ENCODE results near the gene SPR. TPM values are rescaled to one million over a fixed set of nuclear protein-coding genes. Genes with fewer than 3 reads are reported as not detected.

Gene SPR
- total RNA-seq, 8 experiments from 2014 or later = 0.55 to 116 (median 2.6) TPM

DNA sequence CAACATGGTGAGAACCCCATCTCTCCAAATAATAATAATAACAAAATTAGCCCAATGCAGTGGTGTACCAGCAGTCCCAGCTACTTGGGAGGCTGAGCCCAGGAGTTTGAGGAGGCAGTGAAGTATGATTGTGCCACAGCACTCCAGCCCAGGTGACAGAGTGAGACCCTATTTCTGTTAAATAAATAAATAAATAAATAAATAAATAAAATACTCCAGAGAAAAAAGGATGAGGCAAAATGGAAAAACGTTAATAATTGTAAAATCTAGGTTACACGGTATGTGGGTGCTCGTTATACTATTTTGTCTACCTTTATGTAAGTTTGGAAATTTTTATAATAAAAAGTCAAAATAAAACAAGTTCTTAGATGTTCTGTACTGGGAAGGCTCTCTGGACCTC, 21.5 kb downstream of the SPR start:
- no peaks in the 10 kb centered on the region for H3K4me1 ChIP-seq (replicated peaks in 1 of 2)
- H3K4me3 ChIP-seq = no peak overlapping the region
- in situ Hi-C loops (cut with MboI; ENCODE audit: low pct_unique_long_range_greater_than_20kb in 2 of 9, low sequenced_read_pairs in 9 of 9, unreplicated experiment in 9 of 9) = loop anchor here in 1 of 9 experiments (25.0 kb wide), 1 partner anchor 279 kb away; no protein-coding TSS in a partner anchor
- ATAC-seq (replicated peaks in 6 of 8) = no peak
- no peak overlapping the region for H3K27ac ChIP-seq
- 19 to 100% (median 60%) methylated on average over 1 to 3 of the region's 3 CpGs for WGBS, 10 experiments

DNA sequence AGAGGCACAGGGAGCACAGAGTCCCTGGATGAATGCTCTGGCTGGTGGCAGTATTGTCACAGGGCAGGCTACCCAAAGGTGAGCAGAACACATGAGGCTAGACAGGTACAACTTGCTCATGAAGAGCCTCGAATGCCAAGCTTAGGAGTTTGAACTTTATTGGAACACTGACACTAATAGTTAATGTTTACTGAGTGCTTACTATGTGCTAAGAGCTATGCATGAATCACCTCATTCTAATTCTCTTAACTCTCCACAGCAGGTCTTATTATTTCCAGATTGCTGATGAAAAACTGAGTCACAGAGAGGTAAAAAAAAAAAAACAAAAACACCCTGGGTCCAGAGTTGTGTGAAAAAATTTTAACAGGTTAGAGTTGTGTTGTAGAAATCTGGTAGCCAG, 24.0 kb downstream of the SPR start:
- in situ Hi-C loops (cut with MboI; ENCODE audit: low pct_unique_long_range_greater_than_20kb in 2 of 9, low sequenced_read_pairs in 9 of 9, unreplicated experiment in 9 of 9) = loop anchor here in 1 of 9 experiments (25.0 kb wide), 1 partner anchor 276 kb away; no protein-coding TSS in a partner anchor
- Histone ChIP-seq H3K4me1 (replicated peaks in 1 of 2) (peaks cover 1 to 4% of the 10 kb centered on the region in 2 donors), H3K27ac (no peak overlapping the region), H3K4me3 (no peak overlapping the region)
- WGBS, 10 experiments = 0 to 17% (median 12%) methylated on average over 1 of the region's 1 CpG; no CpG with 5 or more reads in 6 of the 10 experiments
- ATAC-seq (replicated peaks in 6 of 8) = no peak

GRCh38 chr2:72913486-72914205, 26.4 kb downstream of the SPR start:
- in situ Hi-C loops (cut with MboI; ENCODE audit: low pct_unique_long_range_greater_than_20kb in 2 of 9, low sequenced_read_pairs in 9 of 9, unreplicated experiment in 9 of 9) = loop anchor here in 1 of 9 experiments (25.0 kb wide), 1 partner anchor 274 kb away; no protein-coding TSS in a partner anchor
- no peak overlapping the region for H3K27ac ChIP-seq
- 0 to 60% (median 12%) methylated on average over 1 to 7 of the region's 7 CpGs for WGBS, 10 experiments
- peaks cover 9 to 15% of the 10 kb centered on the region in 2 donors for H3K4me1 ChIP-seq (replicated peaks in 1 of 2)
- ATAC-seq (replicated peaks in 6 of 8) = no peak
- H3K4me3 ChIP-seq = no peak overlapping the region

DNA sequence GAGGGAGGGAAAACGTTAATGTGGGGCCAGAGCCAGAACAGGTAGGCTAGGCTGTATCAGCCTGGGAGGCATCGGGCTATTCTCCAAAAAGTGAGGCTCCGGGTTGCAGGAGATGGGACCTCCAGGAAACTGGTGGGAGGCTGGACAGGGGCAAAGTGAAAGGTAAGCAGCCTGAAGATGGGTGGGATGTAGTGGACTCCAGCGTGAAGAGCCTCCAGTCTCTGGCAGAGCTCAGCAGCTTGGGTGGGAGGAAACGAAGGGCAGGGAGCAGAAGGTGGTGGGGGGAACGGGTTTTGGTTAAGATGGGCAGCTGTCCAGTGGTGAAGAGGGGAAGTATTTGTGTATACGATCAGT, 27.0 kb downstream of the SPR start:
- peaks cover 9 to 16% of the 10 kb centered on the region in 2 donors for H3K4me1 ChIP-seq (replicated peaks in 1 of 2)
- H3K4me3 ChIP-seq = no peak overlapping the region
- in situ Hi-C loops (cut with MboI; ENCODE audit: low pct_unique_long_range_greater_than_20kb in 2 of 9, low sequenced_read_pairs in 9 of 9, unreplicated experiment in 9 of 9) = loop anchor here in 1 of 9 experiments (25.0 kb wide), 1 partner anchor 273 kb away; no protein-coding TSS in a partner anchor
- no peak overlapping the region for H3K27ac ChIP-seq
- 20 to 33% methylated on average over 1 to 2 of the region's 7 CpGs; no CpG with 5 or more reads in 8 of the 10 experiments for WGBS, 10 experiments
- ATAC-seq (replicated peaks in 6 of 8) = no peak

DNA sequence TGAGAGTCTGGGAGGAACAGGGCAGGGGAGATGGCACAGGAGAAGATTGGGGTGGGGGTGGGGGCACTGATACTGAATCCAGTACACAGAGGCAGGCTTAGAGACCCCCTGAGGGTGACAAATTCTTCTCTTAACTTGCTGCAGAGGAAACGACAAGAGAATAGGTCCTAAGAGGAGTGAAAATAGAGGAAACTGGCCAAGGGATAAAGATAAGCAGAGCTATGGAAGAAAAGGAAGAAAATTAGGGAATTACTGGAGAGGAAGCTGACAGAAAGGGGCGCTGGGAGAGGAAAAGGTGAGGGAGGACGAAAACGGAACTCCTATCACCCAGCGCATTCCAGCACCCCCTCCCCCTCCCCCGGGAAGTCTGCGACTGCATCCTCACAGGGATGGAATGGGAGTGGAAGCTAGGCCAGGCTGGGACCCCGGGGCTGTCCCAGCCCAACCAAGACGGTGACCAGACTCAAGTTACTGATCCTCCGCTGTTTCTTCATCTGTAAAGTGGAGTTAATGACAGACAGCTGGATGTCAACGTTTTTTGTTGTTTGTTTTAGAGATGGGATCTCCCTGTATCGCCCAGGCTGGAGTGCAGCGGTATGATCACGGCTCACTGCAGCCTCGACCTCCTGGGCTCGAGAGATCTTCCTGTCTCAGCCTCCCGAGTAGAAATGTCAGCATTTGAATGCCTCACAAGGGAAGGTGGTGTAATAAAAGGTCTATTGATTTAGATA, 27.5 kb downstream of the SPR start:
- in situ Hi-C loops (cut with MboI; ENCODE audit: low pct_unique_long_range_greater_than_20kb in 2 of 9, low sequenced_read_pairs in 9 of 9, unreplicated experiment in 9 of 9) = loop anchor here in 1 of 9 experiments (25.0 kb wide), 1 partner anchor 273 kb away; no protein-coding TSS in a partner anchor
- H3K4me3 ChIP-seq = no peak overlapping the region
- no peak for ATAC-seq (replicated peaks in 6 of 8)
- H3K27ac ChIP-seq = no peak overlapping the region
- peaks cover 9 to 16% of the 10 kb centered on the region in 2 donors for H3K4me1 ChIP-seq (replicated peaks in 1 of 2)
- 0 to 80% (median 9%) methylated on average over 1 to 16 of the region's 17 CpGs; no CpG with 5 or more reads in 2 of the 10 experiments for WGBS, 10 experiments

- H3K4me1 ChIP-seq (replicated peaks in 1 of 2) = peaks cover 11 to 21% of the 10 kb centered on the region in 2 donors
- WGBS, 10 experiments = 0 to 20% (median 11%) methylated on average over 2 to 17 of the region's 26 CpGs; no CpG with 5 or more reads in 2 of the 10 experiments
- in situ Hi-C loops (cut with MboI; ENCODE audit: low pct_unique_long_range_greater_than_20kb in 2 of 9, low sequenced_read_pairs in 9 of 9, unreplicated experiment in 9 of 9) = loop anchor here in 1 of 9 experiments (25.0 kb wide), 1 partner anchor 272 kb away; no protein-coding TSS in a partner anchor
These were observed 28.2 kb downstream of the SPR start for GRCh38 chr2:72915320-72915906.

GRCh38 chr2:72915907-72916742, 28.9 kb downstream of the SPR start:
- ATAC-seq (replicated peaks in 6 of 8) = peak; percentile 22 to 68 (median 40)
- H3K27ac ChIP-seq = no peak overlapping the region
- peak overlapping the region in 4 of 5 donors; percentile 14 to 28 (median 20) for H3K4me3 ChIP-seq
- in situ Hi-C loops (cut with MboI; ENCODE audit: low pct_unique_long_range_greater_than_20kb in 2 of 9, low sequenced_read_pairs in 9 of 9, unreplicated experiment in 9 of 9) = loop anchor here in 1 of 9 experiments (25.0 kb wide), 1 partner anchor 271 kb away; no protein-coding TSS in a partner anchor
- H3K4me1 ChIP-seq (replicated peaks in 1 of 2) = peaks cover 12 to 21% of the 10 kb centered on the region in 2 donors
- 0 to 21% (median 5%) methylated on average over 1 to 35 of the region's 86 CpGs; no CpG with 5 or more reads in 5 of the 10 experiments for WGBS, 10 experiments

More at GRCh38 chr2:72915320-72915906, 28.2 kb downstream of the SPR start:
- H3K4me3 ChIP-seq = no peak overlapping the region
- no peak overlapping the region for H3K27ac ChIP-seq
- no peak for ATAC-seq (replicated peaks in 6 of 8)

DNA sequence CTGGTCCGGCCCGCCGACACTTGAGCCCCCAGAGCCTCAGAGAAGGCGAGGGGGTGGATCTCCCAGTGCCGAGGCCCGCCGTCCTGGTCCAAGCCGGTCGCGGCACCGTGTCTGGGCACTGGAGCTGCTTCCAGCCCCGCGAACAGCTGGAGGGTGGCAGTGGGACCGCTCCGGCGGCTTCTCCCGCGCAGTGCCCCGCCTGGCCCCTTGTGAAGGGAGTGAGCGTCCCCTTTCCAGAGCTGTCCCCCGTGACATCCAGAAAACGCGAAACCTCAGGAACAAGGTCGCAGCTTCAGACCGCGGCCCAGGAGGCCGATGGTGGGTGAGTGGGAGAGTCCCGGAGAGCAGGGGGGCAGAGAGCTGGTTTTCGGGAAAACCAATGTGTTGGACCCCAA, 29.5 kb downstream of the SPR start:
- no peak overlapping the region for H3K27ac ChIP-seq
- peaks cover 12 to 21% of the 10 kb centered on the region in 2 donors for H3K4me1 ChIP-seq (replicated peaks in 1 of 2)
- 0 to 13% (median 8%) methylated on average over 2 to 3 of the region's 29 CpGs; no CpG with 5 or more reads in 7 of the 10 experiments for WGBS, 10 experiments
- H3K4me3 ChIP-seq = peak overlapping the region in 2 of 5 donors; percentile 23 to 31
- in situ Hi-C loops (cut with MboI; ENCODE audit: low pct_unique_long_range_greater_than_20kb in 2 of 9, low sequenced_read_pairs in 9 of 9, unreplicated experiment in 9 of 9) = loop anchor here in 1 of 9 experiments (25.0 kb wide), 1 partner anchor 271 kb away; no protein-coding TSS in a partner anchor
- ATAC-seq (replicated peaks in 6 of 8) = no peak

GRCh38 chr2:72917138-72917876, 30.1 kb downstream of the SPR start, which contains the start of gene EMX1:
EMX1 (plus strand) TSS chr2:72917519; CDS start chr2:72917853, 334 bp downstream.
- peak within 1 kb of the TSS in 4 of 5 donors; percentile 23 to 31 (median 24) for H3K4me3 ChIP-seq
- in situ Hi-C loops (cut with MboI; ENCODE audit: low pct_unique_long_range_greater_than_20kb in 2 of 9, low sequenced_read_pairs in 9 of 9, unreplicated experiment in 9 of 9) = loop anchor here in 1 of 9 experiments (25.0 kb wide), 1 partner anchor 270 kb away; no protein-coding TSS in a partner anchor
- WGBS, 10 experiments = 0 to 20% (median 1%) methylated on average over 1 to 11 of the region's 82 CpGs; no CpG with 5 or more reads in 7 of the 10 experiments
- peak; percentile 52 to 74 (median 62) for ATAC-seq (replicated peaks in 6 of 8)
- peaks cover 12 to 21% of the 10 kb centered on the region in 2 donors for H3K4me1 ChIP-seq (replicated peaks in 1 of 2)
- H3K27ac ChIP-seq = no peak within 1 kb of the TSS

GRCh38 chr2:72917877-72918553, 30.8 kb downstream of the SPR start:
- ATAC-seq (replicated peaks in 6 of 8) = peak in 6 of 8 experiments; percentile 26 to 59 (median 42)
- in situ Hi-C loops (cut with MboI; ENCODE audit: low pct_unique_long_range_greater_than_20kb in 2 of 9, low sequenced_read_pairs in 9 of 9, unreplicated experiment in 9 of 9) = loop anchor here in 1 of 9 experiments (25.0 kb wide), 1 partner anchor 269 kb away; no protein-coding TSS in a partner anchor

More at GRCh38 chr2:72917877-72918553, 30.8 kb downstream of the SPR start:
- WGBS, 10 experiments = 7% methylated on average over 3 of the region's 89 CpGs; no CpG with 5 or more reads in 9 of the 10 experiments
- Histone ChIP-seq H3K4me3 (peak overlapping the region in 4 of 5 donors; percentile 21 to 31 (median 24)), H3K4me1 (replicated peaks in 1 of 2) (peaks cover 12 to 21% of the 10 kb centered on the region in 2 donors), H3K27ac (no peak overlapping the region)
